Measurements from ENCODE around the gene KRCC1.

KRCC1 gene

GRCh38 chr2:88067189-88067588 is 11.6 kb upstream of the KRCC1 start:
- TF ChIP-seq POLR2A (IDR thresholded peaks at IDR 0.05; ENCODE audit: low read depth, low read length) (no peak), TAF1 (IDR thresholded peaks at IDR 0.05; ENCODE audit: low read depth, low read length) (no peak), PAX5 (IDR thresholded peaks at IDR 0.05; ENCODE audit: insufficient read depth, low read length, severe bottlenecking) (no peak)
- DNase-seq (ENCODE audit: insufficient read length, low spot score) (no peak), FAIRE-seq (no peak)

- no peak for DNase-seq (ENCODE audit: insufficient read length, low spot score)
- TF ChIP-seq POU2F2 (IDR thresholded peaks at IDR 0.05; ENCODE audit: low read depth, low read length) = no peak
- FAIRE-seq = no peak
Measured at GRCh38 chr2:88066543-88066942, 11.0 kb upstream of the KRCC1 start.

GRCh38 chr2:88061295-88061694 is 5.7 kb upstream of the KRCC1 start:
- FAIRE-seq (no peak), DNase-seq (ENCODE audit: insufficient read length, low spot score) (no peak)
- TF ChIP-seq POLR2A (IDR thresholded peaks at IDR 0.05; ENCODE audit: low read depth, low read length) = no peak
- TF ChIP-seq TAF1 (IDR thresholded peaks at IDR 0.05; ENCODE audit: low read depth, low read length) = no peak
- no peak for TF ChIP-seq POU2F2 (IDR thresholded peaks at IDR 0.05; ENCODE audit: low read depth, low read length)
- no peak for TF ChIP-seq SPI1 (IDR thresholded peaks at IDR 0.05; ENCODE audit: low read depth, low read length)
- no peak for TF ChIP-seq POLR2AphosphoS5 (IDR thresholded peaks at IDR 0.05; ENCODE audit: low read depth, low read length)
- no peak for TF ChIP-seq PAX5 (IDR thresholded peaks at IDR 0.05; ENCODE audit: insufficient read depth, low read length, severe bottlenecking)

GRCh38 chr2:88060907-88061275 is 5.3 kb upstream of the KRCC1 start:
- DNase-seq (ENCODE audit: insufficient read length, low spot score) = no peak
- TF ChIP-seq POLR2AphosphoS5 (IDR thresholded peaks at IDR 0.05; ENCODE audit: low read depth, low read length) (no peak), TAF1 (IDR thresholded peaks at IDR 0.05; ENCODE audit: low read depth, low read length) (no peak), PAX5 (IDR thresholded peaks at IDR 0.05; ENCODE audit: insufficient read depth, low read length, severe bottlenecking) (no peak), POU2F2 (IDR thresholded peaks at IDR 0.05; ENCODE audit: low read depth, low read length) (no peak)

GRCh38 chr2:88059979-88060906 is 4.7 kb upstream of the KRCC1 start:
- FAIRE-seq (no peak), DNase-seq (ENCODE audit: insufficient read length, low spot score) (peak; percentile 28)
- no peak for TF ChIP-seq SPI1 (IDR thresholded peaks at IDR 0.05; ENCODE audit: low read depth, low read length)
- TF ChIP-seq POLR2AphosphoS5 (IDR thresholded peaks at IDR 0.05; ENCODE audit: low read depth, low read length) = no peak

More at GRCh38 chr2:88060907-88061275, 5.3 kb upstream of the KRCC1 start:
- FAIRE-seq = no peak

GRCh38 chr2:88058191-88058590 is 2.6 kb upstream of the KRCC1 start:
- FAIRE-seq (no peak), DNase-seq (ENCODE audit: insufficient read length, low spot score) (no peak)
- TF ChIP-seq PAX5 (IDR thresholded peaks at IDR 0.05; ENCODE audit: insufficient read depth, low read length, severe bottlenecking) = no peak
- TF ChIP-seq SPI1 (IDR thresholded peaks at IDR 0.05; ENCODE audit: low read depth, low read length) = no peak
- no peak for TF ChIP-seq POLR2A (IDR thresholded peaks at IDR 0.05; ENCODE audit: low read depth, low read length)
- no peak for TF ChIP-seq POU2F2 (IDR thresholded peaks at IDR 0.05; ENCODE audit: low read depth, low read length)
- TF ChIP-seq POLR2AphosphoS5 (IDR thresholded peaks at IDR 0.05; ENCODE audit: low read depth, low read length) = no peak
- TF ChIP-seq TAF1 (IDR thresholded peaks at IDR 0.05; ENCODE audit: low read depth, low read length) = no peak

- FAIRE-seq (no peak), DNase-seq (ENCODE audit: insufficient read length, low spot score) (no peak)
- no peak for TF ChIP-seq POLR2AphosphoS5 (IDR thresholded peaks at IDR 0.05; ENCODE audit: low read depth, low read length)
- TF ChIP-seq POLR2A (IDR thresholded peaks at IDR 0.05; ENCODE audit: low read depth, low read length) = no peak
- TF ChIP-seq TAF1 (IDR thresholded peaks at IDR 0.05; ENCODE audit: low read depth, low read length) = no peak
- TF ChIP-seq PAX5 (IDR thresholded peaks at IDR 0.05; ENCODE audit: insufficient read depth, low read length, severe bottlenecking) = no peak
- TF ChIP-seq SPI1 (IDR thresholded peaks at IDR 0.05; ENCODE audit: low read depth, low read length) = no peak
- no peak for TF ChIP-seq POU2F2 (IDR thresholded peaks at IDR 0.05; ENCODE audit: low read depth, low read length)
Measured at GRCh38 chr2:88057437-88057844, 1.9 kb upstream of the KRCC1 start.

- TF ChIP-seq SPI1 (IDR thresholded peaks at IDR 0.05; ENCODE audit: low read depth, low read length) (peak; percentile 42), PAX5 (IDR thresholded peaks at IDR 0.05; ENCODE audit: insufficient read depth, low read length, severe bottlenecking) (no peak)
- FAIRE-seq = no peak
- peak; percentile 6 for DNase-seq (ENCODE audit: insufficient read length, low spot score)
Measured at GRCh38 chr2:88054782-88055370, 707 bp downstream of the KRCC1 start.

GRCh38 chr2:88053934-88054781 is 1.4 kb downstream of the KRCC1 start:
- no peak for FAIRE-seq
- no peak for TF ChIP-seq PAX5 (IDR thresholded peaks at IDR 0.05; ENCODE audit: insufficient read depth, low read length, severe bottlenecking)
- DNase-seq (ENCODE audit: insufficient read length, low spot score) = no peak

GRCh38 chr2:88053296-88053695 is 2.3 kb downstream of the KRCC1 start:
- no peak for DNase-seq (ENCODE audit: insufficient read length, low spot score)
- FAIRE-seq = no peak

More at GRCh38 chr2:88053296-88053695, 2.3 kb downstream of the KRCC1 start:
- TF ChIP-seq TAF1 (IDR thresholded peaks at IDR 0.05; ENCODE audit: low read depth, low read length) (no peak), POLR2A (IDR thresholded peaks at IDR 0.05; ENCODE audit: low read depth, low read length) (no peak)

Data from GM12891 (cell line).